Non-pigmented ciliary epithelial cell (primary cell): ENCODE measurements around the gene SLCO3A1.

ENCODE experiments used
- DNase-seq: peaks from one replicate; pipeline ENCODE4 v3.0.0-alpha.2; 2010; ENCODE audit warnings: low read depth

Gene SLCO3A1

GRCh38 chr15:92100751-92101150 is 247.2 kb downstream of the SLCO3A1 start:
- DNase-seq, result no peak

GRCh38 chr15:92101708-92102394 is 248.3 kb downstream of the SLCO3A1 start:
- DNase-seq, result no peak

- DNase-seq, result no peak
These were observed 248.9 kb downstream of the SLCO3A1 start for GRCh38 chr15:92102395-92102755.

GRCh38 chr15:92104072-92104471 is 250.6 kb downstream of the SLCO3A1 start:
- DNase-seq, result no peak

- DNase-seq, result no peak
These were observed 252.1 kb downstream of the SLCO3A1 start for GRCh38 chr15:92105611-92106010.

- DNase-seq, result no peak
These were observed 254.0 kb downstream of the SLCO3A1 start for GRCh38 chr15:92107510-92107909.

- no peak for DNase-seq
These were observed 255.8 kb downstream of the SLCO3A1 start for GRCh38 chr15:92109191-92109873.

GRCh38 chr15:92111291-92111690 is 257.8 kb downstream of the SLCO3A1 start:
- DNase-seq, result no peak

- DNase-seq, result no peak
These were observed 258.2 kb downstream of the SLCO3A1 start for GRCh38 chr15:92111751-92112150.

- no peak for DNase-seq
These were observed 258.7 kb downstream of the SLCO3A1 start for GRCh38 chr15:92112180-92112579.

GRCh38 chr15:92112711-92113110 is 259.2 kb downstream of the SLCO3A1 start:
- no peak for DNase-seq

GRCh38 chr15:92113832-92114231 is 260.3 kb downstream of the SLCO3A1 start:
- no peak for DNase-seq

- no peak for DNase-seq
These were observed 262.3 kb downstream of the SLCO3A1 start for GRCh38 chr15:92115834-92116233.

- DNase-seq, result no peak
These were observed 262.8 kb downstream of the SLCO3A1 start for GRCh38 chr15:92116330-92116729.

GRCh38 chr15:92117261-92117731 is 263.8 kb downstream of the SLCO3A1 start:
- no peak for DNase-seq

- no peak for DNase-seq
These were observed 264.8 kb downstream of the SLCO3A1 start for GRCh38 chr15:92118162-92118935.

GRCh38 chr15:92118936-92119325 is 265.4 kb downstream of the SLCO3A1 start:
- DNase-seq, result no peak

- no peak for DNase-seq
These were observed 266.7 kb downstream of the SLCO3A1 start for GRCh38 chr15:92120094-92120795.

GRCh38 chr15:92121047-92121446 is 267.5 kb downstream of the SLCO3A1 start:
- DNase-seq, result no peak

GRCh38 chr15:92122259-92122658 is 268.8 kb downstream of the SLCO3A1 start:
- no peak for DNase-seq

- no peak for DNase-seq
These were observed 270.6 kb downstream of the SLCO3A1 start for GRCh38 chr15:92123962-92124656.

- no peak for DNase-seq
These were observed 271.1 kb downstream of the SLCO3A1 start for GRCh38 chr15:92124657-92125010.
